Activated CD4-positive, alpha-beta T cell treated with anti-CD3 and anti-CD28 coated beads, Interleukin-2, amount 10 ng/mL, durations not matched to agents 7 days and 5 days (primary cell): ENCODE results near the gene SNX11. TPM values are rescaled to one million over a fixed set of nuclear protein-coding genes. Genes with fewer than 3 reads are reported as not detected.

Experiments used
- CTCF ChIA-PET: fragments of 350-600 bp; sonication (Branson Sonifier 250); formaldehyde crosslinking; loops from one replicate; lab custom pipeline; 2021; ENCODE audit warnings: antibody characterized with exemption; lab: Charles Lee
- POLR2A ChIA-PET: fragments of 350-600 bp; sonication (Branson Sonifier 250); formaldehyde crosslinking; loops from one replicate; lab custom pipeline; 2021; ENCODE audit warnings: antibody characterized with exemption; lab: Charles Lee
- DNase-seq: peaks from one replicate; pipeline ENCODE4 v3.0.0-alpha.2; 2020
- H3K27ac Mint-ChIP-seq: one replicate; pipeline ENCODE4 v1.8.0; 2021; ENCODE audit warnings: mild to moderate bottlenecking, moderate library complexity, mixed read lengths
- H3K27me3 Mint-ChIP-seq: one replicate; pipeline ENCODE4 v1.8.0; 2021; ENCODE audit warnings: mixed read lengths
- H3K36me3 Mint-ChIP-seq: one replicate; pipeline ENCODE4 v1.8.0; 2021; ENCODE audit warnings: low read depth, mixed read lengths
- H3K4me1 Mint-ChIP-seq: one replicate; pipeline ENCODE4 v1.8.0; 2021; ENCODE audit warnings: mixed read lengths
- H3K4me3 Mint-ChIP-seq: one replicate; pipeline ENCODE4 v1.8.0; 2021; ENCODE audit warnings: mild to moderate bottlenecking, moderate library complexity, mixed read lengths
- H3K9me3 Mint-ChIP-seq: one replicate; pipeline ENCODE4 v1.8.0; 2021; ENCODE audit warnings: mixed read lengths
- microRNA-seq: library from miRNA; unstranded; fragments of <30 nt; microRNA quantifications from one replicate; pipeline ENCODE4 v1.2.0, GENCODE V29; 2021; ENCODE audit warnings: borderline microRNAs expressed, borderline replicate concordance
- total RNA-seq, 2 experiments: library from RNA; stranded (reverse); gene quantifications; one replicate each; pipeline ENCODE4 v1.2.3, GENCODE V29; 2021

The SNX11 gene
- total RNA-seq, 2 experiments from 2014 or later = 21.2 to 22.4 TPM

- Mint-ChIP-seq H3K27me3 (no peaks in the 10 kb centered on the region), H3K9me3 (no peaks in the 10 kb centered on the region), H3K4me1 (peaks cover 8% of the 10 kb centered on the region), H3K27ac (no peak overlapping the region), H3K4me3 (no peak overlapping the region), H3K36me3 (peaks cover 33% of the 10 kb centered on the region)
- DNase-seq = no peak
- ChIA-PET POLR2A (no interaction called here), CTCF (interaction anchor here (0.6 to 1.4 kb wide), 2 partner anchors 13 to 355 kb away, joined by 3 to 4 read pairs; no protein-coding TSS in a partner anchor)
Observed at GRCh38 chr17:48160177-48161081, 52.9 kb downstream of the SNX11 start.

- no peaks in the 10 kb centered on the region for H3K9me3 Mint-ChIP-seq
- no peak overlapping the region for H3K4me3 Mint-ChIP-seq
- peaks cover 32% of the 10 kb centered on the region for H3K36me3 Mint-ChIP-seq
- no peaks in the 10 kb centered on the region for H3K27me3 Mint-ChIP-seq
- POLR2A ChIA-PET = no interaction called here
- DNase-seq = no peak
- H3K4me1 Mint-ChIP-seq = peaks cover 8% of the 10 kb centered on the region
- CTCF ChIA-PET = no interaction called here
- H3K27ac Mint-ChIP-seq = no peak overlapping the region
Observed at GRCh38 chr17:48161127-48161905, 53.8 kb downstream of the SNX11 start.

GRCh38 chr17:48162306-48162934 lies 54.9 kb downstream of the SNX11 start:
- H3K27me3 Mint-ChIP-seq = no peaks in the 10 kb centered on the region
- CTCF ChIA-PET = no interaction called here
- H3K4me1 Mint-ChIP-seq = peaks cover 11% of the 10 kb centered on the region
- no peaks in the 10 kb centered on the region for H3K9me3 Mint-ChIP-seq
- no peak for DNase-seq
- POLR2A ChIA-PET = no interaction called here
- no peak overlapping the region for H3K4me3 Mint-ChIP-seq
- H3K27ac Mint-ChIP-seq = no peak overlapping the region
- peaks cover 32% of the 10 kb centered on the region for H3K36me3 Mint-ChIP-seq

DNA sequence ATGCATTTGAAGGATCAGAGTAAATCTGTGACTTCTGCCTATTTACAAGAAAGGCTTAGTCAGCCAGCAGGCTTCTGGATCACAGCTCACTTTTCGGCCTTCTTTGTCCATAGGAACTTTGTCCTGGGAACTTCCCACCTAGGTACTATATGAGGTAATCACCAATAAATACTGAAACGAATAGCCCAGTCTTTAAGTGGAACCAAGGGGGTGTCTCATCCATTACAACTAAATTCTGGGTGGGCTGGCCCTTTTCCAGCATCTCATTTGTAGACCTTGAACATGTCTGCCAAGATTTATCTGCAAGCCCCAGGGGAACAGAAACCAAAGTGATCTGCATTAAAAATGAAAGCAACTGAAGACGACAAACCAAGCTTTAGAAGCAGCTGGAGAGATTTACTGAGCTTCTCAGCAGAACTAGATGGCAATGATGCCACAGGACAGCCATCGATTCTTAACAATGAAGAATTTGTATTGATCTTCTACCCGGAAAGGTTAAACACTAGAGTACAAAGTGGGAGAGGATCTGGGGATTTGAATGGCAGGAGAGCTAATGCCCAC lies 55.5 kb downstream of the SNX11 start:
- ChIA-PET POLR2A (interaction anchor here (0.5 kb wide), 1 partner anchor 1904 kb away, joined by 3 read pairs; no protein-coding TSS in a partner anchor), CTCF (no interaction called here)
- H3K4me1 Mint-ChIP-seq = peaks cover 12% of the 10 kb centered on the region
- H3K36me3 Mint-ChIP-seq = peaks cover 33% of the 10 kb centered on the region
- no peaks in the 10 kb centered on the region for H3K27me3 Mint-ChIP-seq
- H3K27ac Mint-ChIP-seq = no peak overlapping the region
- H3K4me3 Mint-ChIP-seq = no peak overlapping the region
- no peak for DNase-seq
- H3K9me3 Mint-ChIP-seq = no peaks in the 10 kb centered on the region

- ChIA-PET CTCF (no interaction called here), POLR2A (no interaction called here)
- Mint-ChIP-seq H3K9me3 (no peaks in the 10 kb centered on the region), H3K36me3 (peaks cover 35% of the 10 kb centered on the region), H3K27ac (no peak overlapping the region), H3K27me3 (no peaks in the 10 kb centered on the region), H3K4me1 (peaks cover 12% of the 10 kb centered on the region), H3K4me3 (no peak overlapping the region)
- no peak for DNase-seq
Observed at GRCh38 chr17:48163809-48164208, 56.2 kb downstream of the SNX11 start.

GRCh38 chr17:48169926-48170325 lies 62.4 kb downstream of the SNX11 start:
- ChIA-PET CTCF (interaction anchor here (1.4 kb wide), 1 partner anchor 7 kb away, joined by 3 read pairs; no protein-coding TSS in a partner anchor), POLR2A (no interaction called here)
- no peak overlapping the region for H3K4me3 Mint-ChIP-seq
- H3K9me3 Mint-ChIP-seq = no peaks in the 10 kb centered on the region
- no peaks in the 10 kb centered on the region for H3K27me3 Mint-ChIP-seq
- peaks cover 18% of the 10 kb centered on the region for H3K4me1 Mint-ChIP-seq
- H3K36me3 Mint-ChIP-seq = peaks cover 28% of the 10 kb centered on the region
- H3K27ac Mint-ChIP-seq = no peak overlapping the region
- no peak for DNase-seq

Small RNA genes within 50 kb of the gene (microRNA-seq; reads per million reads assigned to microRNA genes)
- gene MIR1203 = not detected

Other genes starting within 250 kb of the SNX11 start
- gene SP2, start 211.5 kb upstream of the SNX11 start, total RNA-seq = 10 to 100 TPM; 27.6 to 33.8 TPM
- gene PNPO, start 166.2 kb upstream of the SNX11 start, total RNA-seq = 10 to 100 TPM; 30.9 to 36.5 TPM
- gene PRR15L, start 149.9 kb upstream of the SNX11 start, total RNA-seq = not detected
- gene CDK5RAP3, start 136.7 kb upstream of the SNX11 start, total RNA-seq = 100 to 1,000 TPM; 212 to 213 TPM
- gene COPZ2, start 70.0 kb upstream of the SNX11 start, total RNA-seq = 1 to 10 TPM; 3.4 to 4.0 TPM
- 10 to 100 TPM; 53.2 to 65.9 TPM for gene NFE2L1, start 59.4 kb upstream of the SNX11 start, total RNA-seq
- gene CBX1, start 6.3 kb upstream of the SNX11 start, total RNA-seq = 10 to 100 TPM; 63.6 to 64.8 TPM